Body of pancreas (tissue), 4 donors: ENCODE data around the gene FFAR4.

Experiments used
- POLR2A ChIP-seq, 3 donors: fragments of 450-650 bp; IDR thresholded peaks; one replicate each; pipeline ENCODE4 v1.6.1; 2016; ENCODE audit warnings: antibody characterized with exemption in 3 of 3, mild to moderate bottlenecking in 2 of 3
- TF ChIP-seq, protein P1 (sequence below), 7 experiments: fragments of 450-650 bp in 4 of 7; fragments of 200-600 bp in 3 of 7; sonication (generic) in 3 of 7; IDR thresholded peaks; one replicate each; pipeline ENCODE4 v1.5.1; 2016 to 2019; ENCODE audit warnings: antibody characterized with exemption in 7 of 7

DNA sequence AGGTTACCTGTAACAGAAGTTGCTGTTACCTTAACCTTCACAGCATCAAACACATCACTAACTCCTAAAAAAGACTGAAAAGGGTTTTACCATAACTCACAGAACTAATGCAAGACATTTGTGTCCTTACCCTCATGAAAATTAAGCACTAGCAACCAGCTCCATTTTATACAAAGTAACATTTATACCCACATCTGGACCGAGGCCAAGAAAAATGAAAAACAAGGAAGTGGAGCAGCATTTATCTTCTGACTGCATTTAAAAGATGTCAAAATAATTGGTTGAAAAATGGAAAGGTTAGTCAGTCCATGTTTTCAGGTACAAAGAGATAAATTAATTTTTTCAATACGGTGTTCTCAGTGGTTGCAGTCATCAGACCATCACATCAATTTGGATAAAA, 37.7 kb downstream of the FFAR4 start:
- TF ChIP-seq, protein P1, sequence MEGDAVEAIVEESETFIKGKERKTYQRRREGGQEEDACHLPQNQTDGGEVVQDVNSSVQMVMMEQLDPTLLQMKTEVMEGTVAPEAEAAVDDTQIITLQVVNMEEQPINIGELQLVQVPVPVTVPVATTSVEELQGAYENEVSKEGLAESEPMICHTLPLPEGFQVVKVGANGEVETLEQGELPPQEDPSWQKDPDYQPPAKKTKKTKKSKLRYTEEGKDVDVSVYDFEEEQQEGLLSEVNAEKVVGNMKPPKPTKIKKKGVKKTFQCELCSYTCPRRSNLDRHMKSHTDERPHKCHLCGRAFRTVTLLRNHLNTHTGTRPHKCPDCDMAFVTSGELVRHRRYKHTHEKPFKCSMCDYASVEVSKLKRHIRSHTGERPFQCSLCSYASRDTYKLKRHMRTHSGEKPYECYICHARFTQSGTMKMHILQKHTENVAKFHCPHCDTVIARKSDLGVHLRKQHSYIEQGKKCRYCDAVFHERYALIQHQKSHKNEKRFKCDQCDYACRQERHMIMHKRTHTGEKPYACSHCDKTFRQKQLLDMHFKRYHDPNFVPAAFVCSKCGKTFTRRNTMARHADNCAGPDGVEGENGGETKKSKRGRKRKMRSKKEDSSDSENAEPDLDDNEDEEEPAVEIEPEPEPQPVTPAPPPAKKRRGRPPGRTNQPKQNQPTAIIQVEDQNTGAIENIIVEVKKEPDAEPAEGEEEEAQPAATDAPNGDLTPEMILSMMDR (IDR thresholded peaks at IDR 0.05), result no peak
- no peak for TF ChIP-seq POLR2A (IDR thresholded peaks at IDR 0.05)
